GM19239 (cell line): ENCODE measurements around the gene LRRC8E.

Experiments used
- DNase-seq: peaks from one replicate; pipeline ENCODE4 v3.0.0; 2011; ENCODE audit warnings: low spot score; ENCODE audit not compliant: insufficient read length
- FAIRE-seq: peaks from 2 replicates; lab custom pipeline; 2011; peaks lifted over from hg19 to GRCh38; lab: Jason Lieb, UNC

The LRRC8E gene

DNA sequence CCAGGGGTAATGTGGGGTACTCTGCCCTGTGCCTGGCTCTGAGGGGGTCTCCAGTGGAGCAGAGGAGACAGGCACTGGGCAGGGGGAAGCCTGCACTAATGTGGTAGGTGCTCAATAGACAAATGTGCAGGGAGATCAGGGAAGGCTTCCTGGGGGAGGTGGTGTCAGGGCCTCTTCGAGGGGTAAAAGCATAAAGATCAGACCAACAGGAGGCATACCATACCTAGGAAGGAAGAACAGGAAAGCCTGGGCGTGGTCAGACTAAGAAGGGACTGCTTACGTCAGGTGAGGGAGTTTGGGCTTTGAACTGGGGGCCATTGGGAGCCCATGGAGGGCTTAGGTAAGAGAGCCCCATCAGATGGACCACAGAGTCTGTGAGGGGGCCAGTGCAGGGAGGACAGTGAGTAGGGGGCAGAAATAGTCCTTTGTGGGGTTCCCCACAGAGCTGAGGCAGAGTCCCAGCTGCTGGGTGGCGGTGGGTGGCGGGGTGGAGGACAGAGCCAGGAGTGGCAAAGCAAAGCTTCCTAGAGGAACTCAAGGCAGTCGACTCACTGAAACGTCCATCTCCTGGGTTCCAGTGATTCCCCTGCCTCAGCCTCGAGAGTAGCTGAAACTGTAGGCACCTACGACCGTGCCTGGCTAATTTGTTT is 22.9 kb upstream of the LRRC8E start:
- no peak for FAIRE-seq
- DNase-seq, result no peak

DNA sequence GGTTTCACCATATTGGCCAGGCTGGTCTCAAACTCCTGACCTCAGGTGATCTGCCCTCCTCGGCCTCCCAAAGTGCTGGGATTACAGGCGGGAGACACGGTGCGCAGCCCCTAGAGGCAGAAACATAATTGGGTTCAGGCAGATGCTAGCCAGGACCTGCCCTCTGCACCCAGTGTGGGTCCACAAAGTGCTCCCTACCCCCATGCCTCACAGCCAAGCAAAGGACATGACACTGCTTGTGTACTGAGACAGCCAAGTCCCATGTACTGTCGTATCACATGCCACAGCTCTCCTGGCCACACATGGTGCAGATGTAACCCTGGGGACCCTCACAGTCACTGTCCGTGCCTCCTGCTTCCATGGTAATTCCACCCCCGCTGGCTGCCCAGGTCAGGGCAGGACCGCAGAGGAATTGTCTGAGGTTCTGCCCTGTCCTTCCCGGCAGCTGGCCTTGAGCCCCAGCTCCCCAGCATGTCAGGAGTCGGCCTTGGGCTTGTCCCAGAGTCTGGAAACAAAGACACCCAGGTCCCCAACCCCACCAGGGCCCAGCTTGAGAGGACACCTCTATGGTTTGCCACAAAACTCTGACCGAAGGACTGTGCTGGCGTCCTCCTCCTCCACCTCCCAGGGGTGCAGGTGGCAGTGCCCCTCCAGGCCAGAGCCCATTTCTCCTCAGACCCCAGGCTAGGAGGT is 21.8 kb upstream of the LRRC8E start:
- FAIRE-seq (no peak), DNase-seq (no peak)

DNA sequence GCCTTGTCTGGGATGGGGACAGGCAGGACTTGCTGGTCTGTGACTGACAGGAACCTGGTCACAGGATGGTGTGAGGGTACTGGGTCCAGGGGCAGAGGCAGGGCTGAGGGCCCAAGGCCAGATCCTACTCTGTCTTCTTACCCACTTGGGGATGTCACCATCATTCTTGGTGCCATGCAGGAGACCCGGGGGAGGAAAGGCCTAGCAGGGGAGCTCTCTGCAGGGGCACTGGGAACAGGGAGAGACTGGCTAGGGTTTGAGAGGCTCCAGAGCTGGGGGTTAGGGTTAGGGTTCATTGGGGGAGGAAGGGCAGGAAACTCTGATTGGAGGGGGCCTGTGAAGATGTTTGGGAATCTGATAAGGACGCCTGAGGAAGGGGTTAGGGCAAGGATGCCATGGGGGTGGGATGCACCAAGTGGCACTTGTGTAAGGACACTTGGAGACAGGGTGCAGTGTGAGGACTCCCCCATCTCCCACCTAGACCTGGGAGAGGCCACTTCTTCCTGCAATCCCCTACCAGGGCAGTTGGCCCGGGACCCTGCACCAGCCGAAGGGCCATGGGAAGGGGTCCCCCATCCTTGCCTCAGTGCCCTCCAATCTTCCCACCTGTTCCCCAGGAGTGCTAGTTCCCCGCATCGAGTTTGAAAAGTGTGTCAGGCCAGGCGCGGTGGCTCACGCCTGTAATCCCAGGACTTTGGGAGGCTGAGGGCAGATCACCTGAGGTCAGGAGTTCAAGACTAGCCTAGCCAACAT is 21.0 kb upstream of the LRRC8E start:
- no peak for FAIRE-seq
- DNase-seq, result no peak

DNA sequence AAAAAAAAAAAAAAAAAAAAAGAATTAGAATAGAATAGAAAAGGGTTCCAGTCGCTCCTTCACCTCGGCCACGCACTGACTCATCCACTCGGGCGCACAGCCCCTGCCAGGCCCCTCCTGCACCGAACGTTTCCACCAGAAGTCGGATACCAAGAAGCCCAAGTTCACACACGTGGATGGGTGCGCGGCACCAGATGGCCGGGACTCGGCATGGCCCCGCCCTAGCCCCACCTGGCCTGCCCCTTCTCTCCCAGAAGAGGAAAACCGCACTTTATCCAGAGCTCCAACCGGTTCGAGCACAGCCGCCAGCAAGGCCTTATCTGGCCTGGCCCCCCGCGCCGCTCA is 20.0 kb upstream of the LRRC8E start:
- FAIRE-seq (no peak), DNase-seq (no peak)

DNA sequence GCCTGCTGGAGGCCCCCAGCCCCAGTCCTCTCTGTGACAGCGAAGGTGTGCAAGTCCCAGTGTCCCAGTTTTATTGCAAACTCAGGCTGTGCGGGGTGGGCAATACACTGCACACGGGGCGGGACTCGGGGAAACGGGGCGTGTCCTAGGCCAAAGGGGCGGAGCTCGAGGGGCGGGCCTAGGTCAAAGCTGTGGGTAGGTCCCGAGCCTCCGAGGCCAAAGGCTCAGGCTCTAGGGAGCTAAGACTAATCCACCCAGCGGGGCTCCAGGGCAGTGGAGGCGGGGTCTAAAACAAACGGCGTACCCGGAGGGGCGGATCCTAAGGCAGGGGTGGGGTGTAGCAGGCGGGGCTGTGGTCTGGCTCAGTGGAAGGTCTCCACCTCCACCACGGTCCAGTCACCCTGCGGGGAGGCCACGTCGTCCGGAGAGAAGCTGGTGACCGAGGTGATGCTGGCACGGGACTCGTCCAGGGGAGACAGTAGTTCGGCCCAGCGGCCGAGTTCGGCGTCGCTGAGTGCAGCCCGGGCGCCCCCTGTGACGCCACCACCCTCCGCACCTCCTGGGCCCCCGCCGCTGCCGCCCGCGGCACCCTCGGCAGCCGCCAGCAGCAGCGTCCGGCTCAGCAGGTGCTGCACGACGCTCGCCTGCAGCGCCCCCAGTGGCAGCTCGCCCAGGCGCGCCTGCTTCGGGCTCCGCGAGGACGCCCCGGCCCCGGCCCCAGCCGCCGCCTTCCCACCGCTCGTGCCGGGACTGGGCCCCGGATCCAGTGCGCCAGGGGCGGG is 19.4 kb upstream of the LRRC8E start:
- DNase-seq (peak; percentile 96), FAIRE-seq (peak; percentile 94)

DNA sequence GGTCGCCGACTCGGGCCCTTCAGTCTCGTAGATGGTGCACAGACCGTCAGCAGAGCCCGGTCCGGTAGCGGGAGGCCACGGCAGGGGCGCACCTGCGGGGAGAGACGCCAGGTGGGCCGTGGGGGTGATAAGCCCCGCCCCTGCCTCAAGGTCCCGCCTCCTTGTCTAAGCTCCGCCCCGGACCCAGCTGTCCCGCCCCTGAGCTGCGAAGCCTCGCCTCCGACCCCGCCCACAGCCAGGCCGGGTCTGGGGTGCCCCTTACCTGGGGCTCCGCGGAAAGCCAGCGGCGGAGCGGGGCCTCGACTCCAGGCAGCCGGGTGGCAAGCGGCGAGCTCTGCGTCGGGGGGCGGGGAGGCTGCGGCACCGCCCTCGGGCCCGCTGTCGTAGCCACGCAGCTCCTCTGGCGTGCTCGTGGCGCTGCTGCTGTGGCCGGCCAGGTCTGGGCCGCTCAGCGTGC is 18.8 kb upstream of the LRRC8E start:
- FAIRE-seq (no peak), DNase-seq (peak; percentile 59)

DNA sequence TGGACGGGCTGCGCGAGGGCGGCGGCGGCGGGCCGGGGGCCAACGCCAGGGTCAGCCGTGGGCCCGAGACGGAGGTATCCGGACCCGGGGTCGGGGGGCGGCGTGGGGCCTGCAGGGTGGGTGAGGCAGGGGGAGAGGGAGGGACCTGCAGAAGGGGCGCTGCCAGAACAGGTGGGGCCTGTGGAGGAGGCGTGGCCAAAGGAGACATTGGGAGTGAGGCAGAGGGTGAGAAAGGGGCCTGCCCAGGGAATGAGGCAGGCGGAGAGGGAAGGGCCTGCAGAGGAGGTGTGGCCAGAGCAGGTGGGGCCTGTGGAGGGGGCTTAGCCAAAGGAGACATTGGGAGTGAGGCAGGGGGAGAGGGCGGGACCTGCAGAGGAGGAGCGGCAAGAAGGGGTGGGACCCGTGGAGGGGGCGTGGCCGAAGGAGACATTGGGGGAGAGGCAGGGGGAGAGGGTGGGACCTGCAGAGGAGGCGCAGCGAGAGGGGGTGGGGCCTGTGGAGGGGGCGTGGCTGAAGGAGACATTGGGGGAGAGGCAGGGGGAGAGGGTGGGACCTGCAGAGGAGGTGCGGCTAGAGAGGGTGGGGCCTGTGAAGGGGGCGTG is 18.3 kb upstream of the LRRC8E start:
- peak; percentile 14 for FAIRE-seq
- DNase-seq, result no peak

DNA sequence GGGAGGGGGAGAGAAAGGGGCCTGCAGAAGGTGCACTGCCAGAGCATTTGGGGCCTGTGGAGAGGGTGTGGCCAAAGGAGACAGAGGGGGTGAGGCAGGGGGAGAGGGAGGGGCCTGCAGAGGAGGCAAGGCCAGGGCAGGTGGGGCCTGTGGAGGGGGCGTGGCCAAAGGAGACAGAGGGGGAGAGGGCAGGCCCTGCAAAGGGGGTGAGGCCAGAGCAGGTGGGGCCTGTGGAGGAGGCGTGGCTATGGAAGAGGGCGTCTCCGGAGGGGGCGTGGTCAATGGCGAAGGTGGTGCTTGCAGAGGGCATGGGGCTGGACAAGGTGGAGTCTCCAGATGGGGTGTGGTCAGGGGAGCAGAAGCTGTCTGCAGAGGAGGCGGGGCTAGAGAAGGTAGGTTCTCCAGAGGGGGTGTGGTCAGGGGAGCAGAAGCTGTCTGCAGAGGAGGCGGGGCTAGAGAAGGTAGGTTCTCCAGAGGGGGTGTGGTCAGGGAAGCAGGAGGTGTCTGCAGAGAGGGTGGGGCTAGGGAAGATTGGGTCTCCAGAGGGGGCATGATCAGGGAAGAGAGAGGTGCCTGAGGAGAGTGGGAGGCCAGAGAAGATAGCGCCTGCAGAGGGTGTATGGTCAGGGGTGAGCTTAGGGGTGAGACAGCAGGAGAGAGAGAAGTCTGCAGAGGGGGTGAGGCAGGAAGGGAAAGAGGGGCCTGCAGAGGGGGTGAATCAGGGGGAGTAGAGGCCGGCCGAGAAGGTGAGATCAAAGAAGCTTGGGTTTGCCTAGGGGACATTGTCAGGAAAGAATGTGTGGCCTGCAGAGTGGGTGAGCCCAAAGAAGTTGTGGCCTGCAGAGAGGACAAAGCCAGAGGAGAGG is 17.5 kb upstream of the LRRC8E start:
- DNase-seq (no peak), FAIRE-seq (peak; percentile 49)

DNA sequence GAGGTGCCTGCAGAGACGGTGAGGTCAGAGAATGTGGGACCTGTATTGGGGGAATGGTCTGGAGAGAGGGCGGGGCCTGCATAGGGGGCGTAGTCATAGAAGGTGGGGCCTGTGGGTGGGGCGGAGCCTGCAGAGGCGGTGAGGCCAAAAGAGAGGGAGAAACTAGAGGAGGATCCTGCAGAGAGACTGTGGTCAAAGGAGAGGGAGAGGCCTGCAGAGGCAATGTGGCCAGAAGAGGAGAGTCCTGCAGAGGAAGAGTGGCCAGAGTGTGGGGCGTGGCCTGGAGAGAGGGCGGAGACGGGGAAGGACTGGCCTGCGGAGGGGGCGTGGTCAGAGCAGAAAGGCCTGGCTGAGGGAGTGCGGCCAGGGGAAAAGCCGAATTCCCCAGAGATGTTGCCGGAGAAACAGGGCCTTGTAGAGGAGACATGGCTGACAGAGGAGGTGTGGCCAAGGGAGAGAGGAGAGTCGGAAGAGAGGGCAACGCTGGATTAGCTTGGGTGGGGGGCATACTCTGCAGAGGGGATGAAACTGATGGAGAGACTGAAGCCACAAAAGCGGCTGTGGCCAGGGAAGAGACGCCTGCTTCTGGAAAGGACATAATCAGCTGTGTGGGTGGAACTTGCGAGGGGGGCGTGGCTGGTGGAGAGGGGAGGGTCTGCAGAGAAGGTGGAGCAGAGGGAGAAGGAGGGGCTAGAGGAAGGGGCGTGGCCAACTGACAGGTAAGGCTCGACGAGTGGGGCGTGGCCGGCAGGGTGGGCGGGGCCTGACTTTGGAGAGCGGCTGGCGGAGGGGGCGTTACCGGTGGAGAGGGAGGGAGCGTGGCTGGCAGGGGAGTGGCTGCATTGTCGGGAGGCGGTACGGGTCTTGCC is 16.6 kb upstream of the LRRC8E start:
- peak; percentile 80 for FAIRE-seq
- peak; percentile 70 for DNase-seq

DNA sequence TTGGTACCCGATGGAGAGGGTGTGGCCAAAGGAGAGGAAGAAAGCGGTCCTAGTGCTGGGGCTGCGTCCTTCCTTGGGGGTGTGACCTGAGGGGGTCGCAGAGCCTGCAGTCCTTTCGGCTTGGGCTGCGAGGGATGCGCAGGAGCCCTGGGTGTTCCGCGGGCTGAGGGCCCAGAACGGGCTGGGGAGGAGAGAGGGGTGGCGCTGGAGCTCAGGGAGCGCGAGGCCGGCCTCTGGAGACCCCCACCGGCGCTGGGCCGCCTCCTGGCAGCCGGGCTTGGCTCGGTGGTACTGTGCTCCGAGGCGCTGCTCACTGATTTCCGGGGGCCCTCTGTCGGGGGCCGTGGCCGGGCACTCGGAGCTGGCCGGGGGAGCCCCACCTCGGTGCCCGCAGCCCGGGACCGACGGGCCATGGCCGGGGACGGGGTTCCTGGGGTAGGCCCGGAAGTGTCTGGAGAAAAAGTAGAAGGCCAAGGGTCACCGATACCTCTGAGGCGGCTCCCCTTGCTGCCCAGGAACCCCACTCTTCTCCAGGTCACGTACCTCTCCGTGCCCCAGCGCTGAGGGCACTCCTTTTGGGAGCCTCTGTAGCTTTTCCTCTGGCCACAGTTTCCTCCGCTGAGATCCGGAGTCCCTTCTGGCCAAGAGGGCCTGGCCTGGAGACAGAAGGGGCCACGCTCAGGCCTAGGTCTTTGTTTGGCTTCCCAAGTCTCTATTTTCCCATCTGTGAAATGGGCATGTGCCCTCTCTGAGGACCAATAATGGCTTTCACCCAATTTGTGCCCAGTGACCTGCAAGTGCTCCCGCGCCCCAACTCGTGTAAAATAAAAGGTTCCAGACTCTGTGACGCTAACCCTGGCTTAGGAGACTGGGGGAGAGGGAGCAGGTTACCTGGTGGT is 15.8 kb upstream of the LRRC8E start:
- no peak for DNase-seq
- FAIRE-seq, result no peak

DNA sequence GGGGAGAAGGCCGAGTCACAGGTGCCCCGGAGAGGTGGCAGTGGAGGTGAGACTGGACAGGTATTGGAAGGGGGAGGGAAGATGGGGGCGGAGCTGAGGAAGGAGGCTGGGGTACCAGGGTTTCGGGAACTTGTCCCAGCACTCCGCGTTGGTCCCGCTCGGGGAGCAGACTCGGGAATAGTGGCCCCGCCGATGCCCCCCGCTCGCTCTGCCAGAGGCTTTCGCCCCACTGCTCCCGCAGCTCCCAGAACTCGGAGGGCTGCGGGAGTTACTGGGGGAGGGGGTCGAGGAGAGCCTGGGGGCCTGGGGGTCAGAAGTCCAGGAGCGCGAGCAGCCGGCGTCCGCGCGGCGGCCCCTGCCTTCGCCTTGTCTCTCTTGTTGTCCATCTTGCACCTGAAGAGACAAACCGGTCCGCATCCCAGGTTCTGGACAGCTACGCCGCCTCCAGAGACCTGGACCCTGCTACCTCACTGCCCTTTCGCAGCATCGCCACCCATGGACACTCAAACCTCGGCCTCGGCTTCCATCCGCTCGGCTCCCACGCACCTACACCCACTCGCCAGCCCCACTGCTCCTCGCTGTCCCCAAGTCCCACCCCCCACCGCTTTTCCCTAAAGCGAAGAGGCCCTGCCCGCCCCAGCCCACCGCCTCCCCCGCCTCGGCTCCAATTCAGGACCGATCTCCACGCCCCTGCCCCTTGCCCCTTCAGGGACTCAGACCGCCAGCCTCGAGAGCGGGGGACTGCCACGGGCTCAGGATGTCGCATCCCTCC is 14.8 kb upstream of the LRRC8E start:
- FAIRE-seq (no peak), DNase-seq (no peak)

DNA sequence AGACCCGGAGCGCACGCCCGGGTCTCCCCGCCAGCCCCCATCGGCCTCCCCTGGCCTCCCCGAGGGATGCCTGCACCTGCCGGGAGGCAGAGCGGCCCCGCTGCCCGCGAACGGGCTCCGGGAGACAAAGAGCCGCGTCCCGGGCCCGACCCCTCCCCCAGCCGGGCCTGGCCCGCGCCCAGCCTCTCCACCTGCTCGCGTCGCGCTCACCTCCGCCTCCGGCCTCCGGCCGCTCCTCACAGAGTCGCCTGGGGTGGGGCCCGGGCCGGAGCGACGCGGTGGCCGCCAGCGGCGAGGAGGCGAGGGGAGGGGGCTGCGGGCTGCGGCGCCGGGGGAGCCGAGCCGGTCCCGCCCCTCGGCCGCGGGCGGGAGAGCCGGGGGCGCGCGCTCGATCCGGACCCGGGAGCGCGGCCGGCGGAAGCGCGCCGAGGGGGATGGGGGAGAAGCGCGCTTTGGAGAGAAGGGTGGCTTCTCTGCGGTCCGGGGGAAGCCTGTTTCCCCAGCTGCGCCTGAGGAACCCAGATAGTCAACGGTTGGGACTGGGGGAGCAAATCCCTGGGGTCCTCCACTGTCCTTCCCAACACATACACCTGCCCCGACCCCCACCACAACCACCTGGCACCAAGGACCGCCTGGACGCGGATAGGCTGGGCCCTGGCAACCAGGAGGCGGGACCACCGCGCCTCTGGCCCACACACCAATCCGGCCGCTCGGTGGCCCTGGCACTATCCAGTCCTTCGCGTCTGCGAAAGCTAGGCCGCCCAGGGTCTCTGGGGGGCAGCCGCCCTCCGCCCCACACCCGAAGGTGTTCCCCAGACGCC is 14.0 kb upstream of the LRRC8E start, which contains the start of gene PRR36:
PRR36 (minus strand) TSS at position 315 of the 821 bp plus-strand sequence. CDS start 701 bp downstream, outside the sequence.
- DNase-seq, result no peak

DNA sequence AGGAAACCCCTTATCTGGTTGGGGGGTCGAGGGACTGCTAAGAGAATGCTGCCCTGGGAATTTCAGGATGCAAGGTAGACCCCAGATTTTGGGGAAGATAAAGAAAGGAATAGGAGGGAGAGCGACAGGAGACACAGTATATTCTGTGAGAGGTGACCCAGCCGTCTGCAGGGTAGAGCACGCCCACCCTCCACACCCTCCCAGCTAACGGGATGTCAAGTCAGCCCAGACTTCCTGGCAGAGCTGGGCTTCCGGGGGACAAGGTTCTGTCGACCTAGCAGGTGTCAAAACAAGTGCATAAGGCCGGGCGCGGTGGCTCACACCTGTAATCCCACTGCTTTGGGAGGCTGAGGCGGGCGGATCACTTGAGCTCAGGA is 13.4 kb upstream of the LRRC8E start:
- no peak for DNase-seq
- no peak for FAIRE-seq

More for the DNA sequence above, 14.0 kb upstream of the LRRC8E start, which contains the start of gene PRR36:
- no peak for FAIRE-seq

DNA sequence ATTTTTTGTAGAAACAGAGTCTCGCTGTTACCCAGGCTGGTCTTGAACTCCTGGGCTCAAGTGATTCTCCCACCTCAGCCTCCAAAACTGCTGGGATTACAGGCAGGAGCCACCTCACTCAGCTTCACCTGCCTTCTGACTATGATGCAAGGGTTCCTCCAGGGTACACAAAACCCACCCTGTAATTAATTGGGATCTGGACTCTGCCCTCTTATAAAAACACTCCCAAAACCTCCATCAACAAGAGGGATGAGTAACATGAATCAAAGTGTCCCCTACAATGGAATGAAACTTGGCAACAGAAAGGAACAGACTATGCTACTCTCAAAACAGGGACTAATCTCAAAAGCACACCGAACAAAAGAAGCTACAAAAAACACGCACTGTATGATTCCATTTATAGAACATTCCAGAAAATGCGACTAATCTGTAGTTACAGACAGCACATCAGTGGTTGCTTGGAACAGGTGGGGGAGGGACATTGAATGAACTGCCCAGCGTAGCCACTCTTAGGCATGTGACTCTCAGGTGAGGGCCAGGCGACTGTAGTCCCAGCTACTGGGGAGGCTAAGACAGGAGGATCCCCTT is 11.0 kb upstream of the LRRC8E start:
- no peak for FAIRE-seq
- no peak for DNase-seq

DNA sequence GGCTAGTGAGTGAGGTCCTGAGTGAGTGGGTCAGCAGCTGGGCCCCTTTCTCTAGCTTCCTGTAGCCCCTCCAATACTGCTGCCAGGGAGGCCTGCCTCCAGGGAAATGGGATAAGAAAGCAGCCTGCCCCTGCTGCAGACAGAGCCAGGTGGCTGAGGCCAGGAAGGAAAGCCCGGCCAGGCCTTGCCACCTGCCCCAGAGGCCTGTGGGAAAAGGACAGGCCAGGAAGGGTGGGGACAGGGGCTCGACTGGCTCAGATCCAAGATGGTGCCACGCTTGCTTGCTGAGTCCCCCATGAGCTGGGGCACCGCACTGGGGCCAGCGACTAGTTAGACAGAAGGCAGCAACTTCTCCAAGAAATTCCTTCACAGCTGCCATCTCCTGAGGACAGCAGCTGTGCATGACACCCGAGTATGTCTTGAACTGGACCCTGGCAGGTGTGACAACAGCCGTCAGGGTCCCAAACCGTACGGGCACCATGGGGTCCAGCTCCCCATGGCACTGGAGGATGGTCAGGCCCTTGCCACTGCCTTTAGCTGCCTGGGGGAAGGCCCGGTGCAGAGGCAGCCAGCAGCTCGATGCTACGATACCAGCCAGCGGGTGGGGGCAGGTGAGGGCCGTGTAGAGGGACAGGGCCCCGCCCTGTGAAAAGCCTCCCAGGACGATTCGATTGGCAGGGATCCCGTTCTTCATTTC is 9.1 kb upstream of the LRRC8E start:
- no peak for FAIRE-seq
- DNase-seq, result no peak
